NCI-H2196 treated with DMSO at 0.1 percent for 48 hours (cell line): Measurements from ENCODE around the gene RAI14.

Experiments used
- DNase-seq: peaks from one replicate; lab custom pipeline; 2025; ENCODE audit not compliant: unreplicated experiment; lab: John Stamatoyannopoulos, UW

Gene RAI14

GRCh38 chr5:34674187-34674586 is 18.1 kb downstream of the RAI14 start:
- no peak for DNase-seq

DNA sequence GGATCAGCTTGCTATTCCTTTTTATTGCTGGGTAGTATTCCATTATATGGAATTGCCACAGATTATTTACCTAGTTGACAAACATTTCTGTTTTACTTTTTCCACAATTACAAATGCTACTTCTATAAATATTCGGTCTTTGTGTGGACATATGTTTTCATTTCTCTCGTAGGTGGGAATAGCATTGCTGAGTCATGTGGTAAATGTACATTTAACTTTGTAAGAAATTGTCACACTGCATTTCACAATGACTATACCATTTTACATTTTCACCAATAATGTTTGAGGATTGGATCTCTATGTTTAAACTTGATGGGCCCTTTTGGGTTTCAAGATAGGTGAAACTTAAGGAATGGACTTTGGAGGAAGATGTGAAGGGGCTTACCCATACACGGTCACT is 19.7 kb downstream of the RAI14 start:
- no peak for DNase-seq

DNA sequence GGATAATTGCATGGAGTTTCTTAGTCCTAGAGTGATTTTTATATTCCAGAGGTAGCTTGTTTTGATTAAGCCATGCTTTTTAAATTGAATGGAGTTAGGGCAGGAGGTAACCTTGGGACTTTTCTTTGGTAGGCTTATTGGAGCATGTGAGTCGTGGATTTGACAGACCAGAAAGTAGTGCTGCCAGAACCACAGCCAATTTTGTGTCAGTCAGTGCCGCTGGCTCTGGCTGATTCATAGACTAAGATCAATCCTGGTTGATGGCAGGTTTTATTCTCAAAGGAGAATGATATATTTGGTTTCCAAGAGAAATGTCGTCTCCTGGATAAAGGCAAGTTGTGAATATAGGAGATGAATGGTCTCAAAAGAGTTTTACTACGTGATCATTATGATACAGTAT is 20.3 kb downstream of the RAI14 start:
- DNase-seq, result no peak

GRCh38 chr5:34677428-34677827 is 21.3 kb downstream of the RAI14 start:
- DNase-seq, result no peak

DNA sequence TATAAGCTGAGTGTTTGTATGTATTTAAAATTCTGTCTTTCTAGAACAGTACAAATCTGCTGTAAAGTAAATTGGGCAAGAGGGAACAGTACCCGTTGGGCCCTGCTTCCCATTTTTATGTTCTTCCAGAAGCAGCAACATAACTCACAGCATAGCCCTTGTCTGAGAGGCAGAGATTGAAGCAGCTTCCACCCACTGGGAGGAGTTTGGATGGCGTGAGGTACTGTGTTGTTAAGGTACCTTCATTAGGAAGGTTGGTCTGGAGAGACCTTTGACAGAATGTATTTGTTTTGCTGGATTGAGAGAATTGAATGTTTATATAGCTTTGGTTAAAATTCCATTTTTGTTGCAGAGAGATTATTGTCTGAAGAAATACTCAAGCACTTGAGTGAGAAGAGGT is 24.8 kb downstream of the RAI14 start:
- DNase-seq, result no peak

- no peak for DNase-seq
Measured at GRCh38 chr5:34682926-34683623, 26.9 kb downstream of the RAI14 start.

DNA sequence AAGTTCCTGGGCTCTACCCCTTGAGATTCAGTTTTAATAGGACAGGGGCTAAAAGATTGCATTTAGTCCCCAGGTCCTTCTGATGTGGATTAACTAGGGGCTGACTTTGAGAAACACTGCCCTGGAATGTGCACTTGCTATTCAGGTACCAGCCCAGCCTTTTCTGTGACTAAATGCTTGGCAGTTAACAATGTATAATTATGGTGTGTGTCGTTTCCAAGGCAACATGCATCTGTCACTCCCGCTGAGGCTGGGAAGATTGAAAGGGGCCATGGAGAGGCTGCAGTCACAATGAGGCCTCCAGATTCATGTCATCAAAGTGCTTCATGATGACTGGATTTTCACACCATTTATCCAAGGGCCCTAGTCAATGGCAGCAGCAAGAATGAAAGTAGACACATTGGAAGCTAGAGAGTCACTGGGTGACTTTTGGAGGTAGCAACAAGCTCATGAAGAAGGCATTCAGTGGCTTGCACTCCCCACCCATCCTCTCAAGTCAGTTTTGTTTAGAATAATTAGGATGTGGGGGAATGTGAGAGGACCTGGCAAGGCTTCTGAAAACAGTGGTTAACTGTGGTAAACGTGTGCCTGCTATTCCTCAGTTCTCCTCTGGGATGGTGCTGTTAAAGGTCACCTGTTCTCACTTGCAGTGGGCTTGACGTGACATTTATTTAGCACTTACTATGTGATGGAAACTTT is 28.3 kb downstream of the RAI14 start:
- no peak for DNase-seq

DNA sequence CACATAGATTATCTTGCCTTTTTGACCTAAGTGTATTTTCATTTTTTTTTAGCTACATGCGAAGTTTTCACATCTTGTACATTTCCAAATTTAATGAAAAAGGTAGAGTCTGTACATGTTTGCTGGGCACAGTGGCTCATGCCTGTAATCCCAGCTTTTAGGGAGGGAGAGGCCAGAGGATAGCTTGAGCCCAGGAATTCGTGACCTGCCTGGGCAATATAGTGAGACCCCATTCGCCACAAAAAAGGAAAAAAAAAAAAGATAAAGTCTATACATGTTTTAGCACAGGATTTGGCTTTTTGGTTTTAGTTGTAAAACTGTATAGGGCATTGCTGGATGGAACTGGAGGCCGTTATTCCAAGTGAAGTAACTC is 28.8 kb downstream of the RAI14 start:
- DNase-seq, result no peak

GRCh38 chr5:34685485-34686165 is 29.5 kb downstream of the RAI14 start:
- no peak for DNase-seq

DNA sequence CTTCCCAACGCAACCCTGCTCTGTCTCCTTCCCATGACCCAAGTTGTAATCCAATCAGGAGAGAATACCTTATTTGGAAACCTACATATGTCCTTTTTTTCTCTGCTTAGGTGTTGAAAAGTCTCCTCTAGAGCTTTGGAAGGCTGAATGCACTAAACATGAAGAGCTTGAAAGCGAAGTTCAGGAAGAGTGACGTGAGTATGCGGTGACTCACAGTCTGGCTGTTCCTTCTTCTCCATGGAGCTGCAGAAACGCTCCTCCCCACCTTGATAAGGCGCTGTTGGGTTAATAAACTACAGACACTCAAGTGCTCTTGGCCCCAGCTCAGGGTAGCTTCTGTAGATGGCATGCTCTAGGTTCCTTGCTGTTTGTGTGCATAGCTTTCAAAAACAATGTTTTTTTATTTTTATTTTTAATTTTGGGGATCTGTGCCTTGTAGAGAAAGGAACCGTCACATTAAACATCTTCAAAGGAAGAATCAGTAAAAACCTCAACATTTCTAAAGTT is 30.7 kb downstream of the RAI14 start:
- DNase-seq, result no peak

GRCh38 chr5:34687269-34688011 is 31.3 kb downstream of the RAI14 start:
- DNase-seq, result no peak

DNA sequence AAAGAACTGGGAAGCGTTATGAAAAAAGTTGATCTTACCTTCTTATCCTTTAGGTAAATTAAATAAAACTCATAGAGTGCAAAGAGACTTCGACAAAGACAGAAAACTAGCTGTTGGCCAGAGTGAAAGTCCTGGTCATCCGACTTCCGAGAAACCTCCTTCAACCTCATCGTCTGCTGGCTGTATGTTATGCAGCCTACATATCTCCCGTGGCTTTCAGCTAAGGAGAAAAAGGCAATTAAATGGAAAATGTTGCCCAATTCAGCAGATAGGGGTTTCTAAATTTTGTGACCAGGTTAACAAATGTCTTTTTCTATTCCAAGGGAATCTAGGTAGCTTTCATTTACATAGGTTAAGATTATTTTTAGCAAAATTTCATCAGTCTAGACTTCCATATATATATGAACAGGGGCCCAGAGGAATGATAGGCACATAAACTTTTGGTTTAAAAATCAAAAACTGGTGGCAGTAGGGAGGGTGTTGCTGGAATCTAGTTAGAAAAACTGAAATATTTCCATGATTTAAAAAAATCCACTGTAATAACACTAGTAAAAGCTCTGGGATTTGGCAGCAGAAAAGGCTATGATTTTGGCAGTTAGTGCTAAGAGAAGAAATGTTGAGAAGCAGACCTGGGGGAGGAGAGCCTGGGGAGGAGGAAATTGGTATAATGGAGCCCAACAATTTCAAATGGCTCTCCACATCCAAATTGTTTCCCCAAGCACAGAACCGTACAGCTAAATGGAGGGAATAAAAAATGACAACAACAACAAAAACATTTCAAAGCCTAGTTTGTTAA is 32.1 kb downstream of the RAI14 start:
- no peak for DNase-seq

DNA sequence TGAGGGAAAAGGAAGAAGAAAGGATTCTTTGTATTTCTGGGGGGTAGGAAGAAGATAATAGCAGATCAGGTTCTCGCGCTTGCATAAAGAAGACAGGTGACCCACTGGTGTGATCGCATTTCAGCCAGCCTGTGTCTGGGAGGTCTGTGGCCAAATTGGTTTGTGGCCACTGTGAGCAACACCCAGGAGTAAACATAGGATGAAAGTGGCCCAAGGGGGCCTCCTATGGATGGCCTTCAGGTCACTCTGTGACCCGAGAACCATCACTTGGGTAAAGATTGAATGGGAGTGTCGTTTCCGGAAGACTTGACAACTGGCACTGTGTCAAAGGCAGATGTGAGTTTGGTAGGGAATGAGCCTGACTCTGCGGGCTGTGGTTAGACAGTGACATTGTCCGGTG is 34.2 kb downstream of the RAI14 start:
- peak; percentile 55 for DNase-seq

- no peak for DNase-seq
Measured at GRCh38 chr5:34690898-34691297, 34.8 kb downstream of the RAI14 start.

GRCh38 chr5:34691326-34691725 is 35.2 kb downstream of the RAI14 start:
- DNase-seq, result no peak

- DNase-seq, result no peak
Measured at GRCh38 chr5:34692786-34693185, 36.7 kb downstream of the RAI14 start.

DNA sequence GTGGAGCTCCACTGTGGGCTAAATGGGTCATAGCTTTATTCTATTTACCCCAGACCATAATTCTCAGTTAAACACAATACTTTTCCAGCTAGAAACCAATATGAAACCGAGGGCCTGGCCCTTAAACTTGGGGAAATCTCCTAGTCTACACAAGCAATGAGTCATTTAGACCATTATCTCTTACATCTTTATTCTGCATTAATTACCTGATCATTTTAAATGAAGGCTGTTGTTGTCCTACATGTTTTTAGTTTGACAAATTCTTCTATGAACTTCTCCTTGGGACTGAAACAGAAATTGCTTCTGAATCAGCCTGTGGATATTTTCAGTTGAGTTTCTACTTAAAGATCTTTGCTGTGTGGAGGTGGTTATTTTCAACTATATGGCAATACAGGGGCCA is 37.9 kb downstream of the RAI14 start:
- no peak for DNase-seq

GRCh38 chr5:34694685-34695084 is 38.6 kb downstream of the RAI14 start:
- DNase-seq, result no peak

- no peak for DNase-seq
Measured at GRCh38 chr5:34695275-34696027, 39.3 kb downstream of the RAI14 start.
